GM21390 (cell line): ENCODE measurements around the gene SENP6.

Experiments used
- ATAC-seq: cut with Tn5 transposase; IDR thresholded peaks from one replicate; pipeline ENCODE4 v1.9.1; 2021; ENCODE audit not compliant: unreplicated experiment

The SENP6 gene

GRCh38 chr6:75745404-75745803, 143.7 kb downstream of the SENP6 start:
- ATAC-seq, result no peak

- no peak for ATAC-seq
Observed at GRCh38 chr6:75746221-75746620, 144.5 kb downstream of the SENP6 start.

GRCh38 chr6:75747152-75747992, 145.7 kb downstream of the SENP6 start:
- no peak for ATAC-seq

GRCh38 chr6:75748003-75748742, 146.5 kb downstream of the SENP6 start:
- ATAC-seq, result no peak

GRCh38 chr6:75748743-75749538, 147.3 kb downstream of the SENP6 start, which contains the start of gene MYO6:
TSS of gene MYO6 (plus strand) at chr6:75749239. CDS start at chr6:75817548, 68,309 bp downstream.
- ATAC-seq, result peak; percentile 80

GRCh38 chr6:75751443-75751842, 149.8 kb downstream of the SENP6 start:
- ATAC-seq, result no peak

GRCh38 chr6:75752365-75752764, 150.7 kb downstream of the SENP6 start:
- ATAC-seq, result no peak

- no peak for ATAC-seq
Observed at GRCh38 chr6:75755704-75756103, 154.0 kb downstream of the SENP6 start.

- no peak for ATAC-seq
Observed at GRCh38 chr6:75757295-75757694, 155.6 kb downstream of the SENP6 start.

GRCh38 chr6:75758061-75758460, 156.4 kb downstream of the SENP6 start:
- no peak for ATAC-seq

GRCh38 chr6:75759207-75759606, 157.5 kb downstream of the SENP6 start:
- ATAC-seq, result no peak

GRCh38 chr6:75760320-75760719, 158.6 kb downstream of the SENP6 start:
- ATAC-seq, result no peak

- no peak for ATAC-seq
Observed at GRCh38 chr6:75761489-75761888, 159.8 kb downstream of the SENP6 start.

- ATAC-seq, result no peak
Observed at GRCh38 chr6:75762063-75762462, 160.4 kb downstream of the SENP6 start.

- ATAC-seq, result no peak
Observed at GRCh38 chr6:75766387-75766786, 164.7 kb downstream of the SENP6 start.
